ENCODE results near the gene PFKFB1.

The PFKFB1 gene

GRCh38 chrX:54934890-54935289 lies 59.1 kb downstream of the PFKFB1 start:
- Histone ChIP-seq H3K27me3 (ENCODE audit: control insufficient read depth, insufficient read depth, low read length) (no peaks in the 10 kb centered on the region), H3K4me3 (ENCODE audit: low read length) (no peak overlapping the region), H3K9ac (ENCODE audit: low read length) (no peak overlapping the region), H3K27ac (ENCODE audit: low read length) (no peak overlapping the region), H3K4me1 (ENCODE audit: control insufficient read depth, low read depth, low read length) (no peaks in the 10 kb centered on the region), H3K9me3 (ENCODE audit: control insufficient read depth, low read depth, low read length) (peaks cover 12% of the 10 kb centered on the region), H3K36me3 (ENCODE audit: control insufficient read depth, low read depth, low read length) (peaks cover 9% of the 10 kb centered on the region)

- no peak overlapping the region for H3K9ac ChIP-seq (ENCODE audit: low read length)
- H3K27me3 ChIP-seq (ENCODE audit: control insufficient read depth, insufficient read depth, low read length): no peaks in the 10 kb centered on the region
- H3K4me1 ChIP-seq (ENCODE audit: control insufficient read depth, low read depth, low read length): no peaks in the 10 kb centered on the region
- H3K4me3 ChIP-seq (ENCODE audit: low read length): no peak overlapping the region
- H3K36me3 ChIP-seq (ENCODE audit: control insufficient read depth, low read depth, low read length): peaks cover 14% of the 10 kb centered on the region
- peaks cover 12% of the 10 kb centered on the region for H3K9me3 ChIP-seq (ENCODE audit: control insufficient read depth, low read depth, low read length)
- H3K27ac ChIP-seq (ENCODE audit: low read length): no peak overlapping the region
Measured at GRCh38 chrX:54934058-54934457, 59.9 kb downstream of the PFKFB1 start.

- Histone ChIP-seq H3K9me3 (ENCODE audit: control insufficient read depth, low read depth, low read length) (peaks cover 12% of the 10 kb centered on the region), H3K27me3 (ENCODE audit: control insufficient read depth, insufficient read depth, low read length) (no peaks in the 10 kb centered on the region)
Measured at GRCh38 chrX:54933150-54933826, 60.7 kb downstream of the PFKFB1 start.

GRCh38 chrX:54931107-54931506 lies 62.9 kb downstream of the PFKFB1 start:
- Histone ChIP-seq H3K4me3 (ENCODE audit: low read length) (no peak overlapping the region), H3K27me3 (ENCODE audit: control insufficient read depth, insufficient read depth, low read length) (no peaks in the 10 kb centered on the region), H3K9ac (ENCODE audit: low read length) (no peak overlapping the region), H3K9me3 (ENCODE audit: control insufficient read depth, low read depth, low read length) (peaks cover 10% of the 10 kb centered on the region), H3K4me1 (ENCODE audit: control insufficient read depth, low read depth, low read length) (no peaks in the 10 kb centered on the region), H3K36me3 (ENCODE audit: control insufficient read depth, low read depth, low read length) (peaks cover 43% of the 10 kb centered on the region), H3K27ac (ENCODE audit: low read length) (no peak overlapping the region)

More at GRCh38 chrX:54933150-54933826, 60.7 kb downstream of the PFKFB1 start:
- no peak overlapping the region for H3K27ac ChIP-seq (ENCODE audit: low read length)
- H3K9ac ChIP-seq (ENCODE audit: low read length): no peak overlapping the region
- H3K4me1 ChIP-seq (ENCODE audit: control insufficient read depth, low read depth, low read length): no peaks in the 10 kb centered on the region
- H3K4me3 ChIP-seq (ENCODE audit: low read length): no peak overlapping the region
- peaks cover 21% of the 10 kb centered on the region for H3K36me3 ChIP-seq (ENCODE audit: control insufficient read depth, low read depth, low read length)

- peaks cover 6% of the 10 kb centered on the region for H3K9me3 ChIP-seq (ENCODE audit: control insufficient read depth, low read depth, low read length)
- no peak overlapping the region for H3K27ac ChIP-seq (ENCODE audit: low read length)
- H3K4me3 ChIP-seq (ENCODE audit: low read length): no peak overlapping the region
- peaks cover 45% of the 10 kb centered on the region for H3K36me3 ChIP-seq (ENCODE audit: control insufficient read depth, low read depth, low read length)
- H3K9ac ChIP-seq (ENCODE audit: low read length): no peak overlapping the region
- no peaks in the 10 kb centered on the region for H3K4me1 ChIP-seq (ENCODE audit: control insufficient read depth, low read depth, low read length)
- H3K27me3 ChIP-seq (ENCODE audit: control insufficient read depth, insufficient read depth, low read length): no peaks in the 10 kb centered on the region
Measured at GRCh38 chrX:54930291-54931049, 63.5 kb downstream of the PFKFB1 start.

- no peak overlapping the region for H3K9ac ChIP-seq (ENCODE audit: low read length)
- H3K4me1 ChIP-seq (ENCODE audit: control insufficient read depth, low read depth, low read length): no peaks in the 10 kb centered on the region
- no peaks in the 10 kb centered on the region for H3K27me3 ChIP-seq (ENCODE audit: control insufficient read depth, insufficient read depth, low read length)
- peaks cover 59% of the 10 kb centered on the region for H3K36me3 ChIP-seq (ENCODE audit: control insufficient read depth, low read depth, low read length)
- no peak overlapping the region for H3K4me3 ChIP-seq (ENCODE audit: low read length)
- no peak overlapping the region for H3K27ac ChIP-seq (ENCODE audit: low read length)
- H3K9me3 ChIP-seq (ENCODE audit: control insufficient read depth, low read depth, low read length): peaks cover 12% of the 10 kb centered on the region
Measured at GRCh38 chrX:54928876-54929275, 65.1 kb downstream of the PFKFB1 start.

GRCh38 chrX:54926978-54927377 lies 67.0 kb downstream of the PFKFB1 start:
- H3K9ac ChIP-seq (ENCODE audit: low read length): no peak overlapping the region
- H3K4me1 ChIP-seq (ENCODE audit: control insufficient read depth, low read depth, low read length): no peaks in the 10 kb centered on the region
- H3K27me3 ChIP-seq (ENCODE audit: control insufficient read depth, insufficient read depth, low read length): no peaks in the 10 kb centered on the region
- peaks cover 68% of the 10 kb centered on the region for H3K36me3 ChIP-seq (ENCODE audit: control insufficient read depth, low read depth, low read length)
- H3K9me3 ChIP-seq (ENCODE audit: control insufficient read depth, low read depth, low read length): peaks cover 15% of the 10 kb centered on the region
- no peak overlapping the region for H3K4me3 ChIP-seq (ENCODE audit: low read length)
- H3K27ac ChIP-seq (ENCODE audit: low read length): no peak overlapping the region

- no peak overlapping the region for H3K9ac ChIP-seq (ENCODE audit: low read length)
- no peaks in the 10 kb centered on the region for H3K4me1 ChIP-seq (ENCODE audit: control insufficient read depth, low read depth, low read length)
- H3K36me3 ChIP-seq (ENCODE audit: control insufficient read depth, low read depth, low read length): peaks cover 48% of the 10 kb centered on the region
- no peak overlapping the region for H3K4me3 ChIP-seq (ENCODE audit: low read length)
- no peak overlapping the region for H3K27ac ChIP-seq (ENCODE audit: low read length)
- H3K27me3 ChIP-seq (ENCODE audit: control insufficient read depth, insufficient read depth, low read length): no peaks in the 10 kb centered on the region
- H3K9me3 ChIP-seq (ENCODE audit: control insufficient read depth, low read depth, low read length): peaks cover 9% of the 10 kb centered on the region
Measured at GRCh38 chrX:54923376-54923775, 70.6 kb downstream of the PFKFB1 start.

- H3K4me1 ChIP-seq (ENCODE audit: control insufficient read depth, low read depth, low read length): no peaks in the 10 kb centered on the region
- H3K27ac ChIP-seq (ENCODE audit: low read length): no peak overlapping the region
- no peaks in the 10 kb centered on the region for H3K27me3 ChIP-seq (ENCODE audit: control insufficient read depth, insufficient read depth, low read length)
- H3K9me3 ChIP-seq (ENCODE audit: control insufficient read depth, low read depth, low read length): peaks cover 9% of the 10 kb centered on the region
- peaks cover 40% of the 10 kb centered on the region for H3K36me3 ChIP-seq (ENCODE audit: control insufficient read depth, low read depth, low read length)
- no peak overlapping the region for H3K9ac ChIP-seq (ENCODE audit: low read length)
- no peak overlapping the region for H3K4me3 ChIP-seq (ENCODE audit: low read length)
Measured at GRCh38 chrX:54922547-54922946, 71.4 kb downstream of the PFKFB1 start.

- Histone ChIP-seq H3K27me3 (ENCODE audit: control insufficient read depth, insufficient read depth, low read length) (no peaks in the 10 kb centered on the region), H3K9ac (ENCODE audit: low read length) (peak overlapping the region; percentile 36), H3K4me3 (ENCODE audit: low read length) (peak overlapping the region; percentile 83)
Measured at GRCh38 chrX:54921427-54922021, 72.5 kb downstream of the PFKFB1 start.

GRCh38 chrX:54920610-54921426 lies 73.2 kb downstream of the PFKFB1 start, which contains the start of gene TRO:
TSS of gene TRO (plus strand) at chrX:54920824. CDS start at chrX:54922247, 1,423 bp downstream.
- Histone ChIP-seq H3K9me3 (ENCODE audit: control insufficient read depth, low read depth, low read length) (peaks cover 19% of the 10 kb centered on the region), H3K27me3 (ENCODE audit: control insufficient read depth, insufficient read depth, low read length) (no peaks in the 10 kb centered on the region), H3K36me3 (ENCODE audit: control insufficient read depth, low read depth, low read length) (peaks cover 24% of the 10 kb centered on the region), H3K4me3 (ENCODE audit: low read length) (peak within 1 kb of the TSS; percentile 83), H3K4me1 (ENCODE audit: control insufficient read depth, low read depth, low read length) (no peaks in the 10 kb centered on the region), H3K9ac (ENCODE audit: low read length) (peak within 1 kb of the TSS; percentile 36), H3K27ac (ENCODE audit: low read length) (no peak within 1 kb of the TSS)

More at GRCh38 chrX:54921427-54922021, 72.5 kb downstream of the PFKFB1 start:
- peaks cover 13% of the 10 kb centered on the region for H3K9me3 ChIP-seq (ENCODE audit: control insufficient read depth, low read depth, low read length)
- H3K27ac ChIP-seq (ENCODE audit: low read length): no peak overlapping the region
- H3K4me1 ChIP-seq (ENCODE audit: control insufficient read depth, low read depth, low read length): no peaks in the 10 kb centered on the region
- H3K36me3 ChIP-seq (ENCODE audit: control insufficient read depth, low read depth, low read length): peaks cover 29% of the 10 kb centered on the region

Measured in iPS-18a (cell line).